Hematopoietic multipotent progenitor cell treated with erythropoietin and hydrocortisone succinate and interleukin-3 and kit ligand, for 17 days (in vitro differentiated cells): ENCODE results near the gene DRAM2.
"Not testable (repeated sequence)": the region's sequence is repeated elsewhere in the genome, so short reads cannot be mapped to it uniquely, and the experiment has no call there.

Experiments
- DNase-seq: peaks from one replicate; pipeline ENCODE4 v3.0.0-alpha.2; 2015; ENCODE audit warnings: low spot score

Gene DRAM2

DNA sequence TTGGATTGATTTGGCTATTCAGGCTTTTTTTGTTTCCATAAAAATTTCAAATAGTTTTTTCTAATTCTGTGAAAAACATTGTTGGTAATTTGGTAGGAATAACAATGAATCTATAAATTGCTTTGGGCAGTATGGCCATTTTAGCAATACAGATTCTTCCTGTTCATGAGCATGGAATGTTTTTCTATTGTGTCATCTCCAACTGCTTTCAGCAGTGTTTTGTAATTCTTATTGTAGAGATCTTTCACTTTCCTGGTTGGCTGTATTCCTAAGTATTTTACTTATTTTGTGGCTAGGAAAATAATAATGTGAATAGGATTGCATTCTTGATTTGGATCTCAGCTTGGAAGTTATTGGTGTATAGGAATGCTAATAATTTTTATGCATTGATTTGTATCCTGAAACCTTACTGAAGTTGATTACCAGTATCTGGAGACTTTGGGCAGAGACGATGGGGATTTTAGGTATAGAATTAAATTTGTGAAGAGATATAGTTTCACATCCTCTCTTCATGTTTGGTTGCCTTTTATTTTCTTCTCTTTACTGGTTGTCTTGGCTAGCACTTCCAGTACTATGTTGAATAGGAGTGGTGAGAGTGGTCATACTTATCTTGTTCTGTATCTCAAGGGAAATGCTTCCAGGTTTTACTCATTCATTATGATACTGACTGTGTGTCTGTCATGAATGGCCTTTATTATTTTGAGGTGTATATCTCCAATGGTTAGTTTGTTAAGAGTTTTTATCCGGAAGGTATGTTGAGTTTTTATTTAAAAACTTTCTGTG, 57.3 kb downstream of the DRAM2 start:
- no peak for DNase-seq

DNA sequence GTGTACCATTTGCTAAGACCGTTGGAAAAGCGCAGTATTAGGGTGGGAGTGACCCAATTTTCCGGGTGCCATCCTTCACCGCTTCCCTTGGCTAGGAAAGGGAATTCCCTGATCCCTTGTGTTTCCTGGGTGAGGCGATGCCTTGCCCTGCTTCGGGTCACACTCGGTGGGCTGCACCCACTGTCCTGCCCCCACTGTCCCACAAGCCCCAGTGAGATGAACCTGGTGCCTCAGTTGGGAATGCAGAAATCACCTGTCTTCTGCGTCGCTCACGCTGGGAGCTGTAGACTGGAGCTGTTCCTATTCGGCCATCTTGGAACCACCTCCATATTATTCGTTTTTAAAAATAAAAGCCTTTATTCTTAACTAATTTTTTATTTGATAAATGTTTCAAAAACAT, 60.6 kb downstream of the DRAM2 start:
- DNase-seq: not testable (repeated sequence)

GRCh38 chr1:111077312-111077711, 62.6 kb downstream of the DRAM2 start:
- not testable (repeated sequence) for DNase-seq
